Measurements from ENCODE around the gene ZNF14.
"Not testable (repeated sequence)": the region's sequence is repeated elsewhere in the genome, so short reads cannot be mapped to it uniquely, and the experiment has no call there.

The ZNF14 gene

GRCh38 chr19:19747357-19748220, 14.7 kb upstream of the ZNF14 start:
- no peak for DNase-seq (ENCODE audit: extremely low read depth in 1 of 2, low read depth in 1 of 2)

GRCh38 chr19:19746286-19747213, 13.6 kb upstream of the ZNF14 start:
- DNase-seq (ENCODE audit: extremely low read depth in 1 of 2, low read depth in 1 of 2) = no peak

GRCh38 chr19:19745496-19746285, 12.8 kb upstream of the ZNF14 start:
- DNase-seq (ENCODE audit: extremely low read depth in 1 of 2, low read depth in 1 of 2) = no peak

GRCh38 chr19:19744641-19745040, 11.7 kb upstream of the ZNF14 start:
- no peak for DNase-seq (ENCODE audit: extremely low read depth in 1 of 2, low read depth in 1 of 2)

- not testable (repeated sequence) for DNase-seq (ENCODE audit: extremely low read depth in 1 of 2, low read depth in 1 of 2)
Observed at GRCh38 chr19:19743921-19744320, 11.0 kb upstream of the ZNF14 start.

- DNase-seq (ENCODE audit: extremely low read depth in 1 of 2, low read depth in 1 of 2) = no peak
Observed at GRCh38 chr19:19743176-19743575, 10.3 kb upstream of the ZNF14 start.

GRCh38 chr19:19742773-19743172, 9.9 kb upstream of the ZNF14 start:
- DNase-seq (ENCODE audit: extremely low read depth in 1 of 2, low read depth in 1 of 2) = no peak

- no peak for DNase-seq (ENCODE audit: extremely low read depth in 1 of 2, low read depth in 1 of 2)
Observed at GRCh38 chr19:19741184-19741583, 8.3 kb upstream of the ZNF14 start.

GRCh38 chr19:19740755-19741154, 7.8 kb upstream of the ZNF14 start:
- DNase-seq (ENCODE audit: extremely low read depth in 1 of 2, low read depth in 1 of 2) = no peak

- no peak for DNase-seq (ENCODE audit: extremely low read depth in 1 of 2, low read depth in 1 of 2)
Observed at GRCh38 chr19:19738564-19738963, 5.7 kb upstream of the ZNF14 start.

GRCh38 chr19:19737559-19738332, 4.8 kb upstream of the ZNF14 start:
- no peak for DNase-seq (ENCODE audit: extremely low read depth in 1 of 2, low read depth in 1 of 2)

- DNase-seq (ENCODE audit: extremely low read depth in 1 of 2, low read depth in 1 of 2) = no peak
Observed at GRCh38 chr19:19721896-19722295, 11.0 kb downstream of the ZNF14 start.

- no peak for DNase-seq (ENCODE audit: extremely low read depth in 1 of 2, low read depth in 1 of 2)
Observed at GRCh38 chr19:19719798-19720197, 13.1 kb downstream of the ZNF14 start.

GRCh38 chr19:19711934-19712828, 20.7 kb downstream of the ZNF14 start:
- no peak for DNase-seq (ENCODE audit: extremely low read depth in 1 of 2, low read depth in 1 of 2)

GRCh38 chr19:19711306-19711933, 21.5 kb downstream of the ZNF14 start:
- no peak for DNase-seq (ENCODE audit: extremely low read depth in 1 of 2, low read depth in 1 of 2)

GRCh38 chr19:19710506-19710905, 22.4 kb downstream of the ZNF14 start:
- DNase-seq (ENCODE audit: extremely low read depth in 1 of 2, low read depth in 1 of 2) = no peak

GRCh38 chr19:19704836-19705235, 28.1 kb downstream of the ZNF14 start:
- DNase-seq (ENCODE audit: extremely low read depth in 1 of 2, low read depth in 1 of 2) = no peak

GRCh38 chr19:19700493-19700892, 32.4 kb downstream of the ZNF14 start:
- DNase-seq (ENCODE audit: extremely low read depth in 1 of 2, low read depth in 1 of 2) = not testable (repeated sequence)

- DNase-seq (ENCODE audit: extremely low read depth in 1 of 2, low read depth in 1 of 2) = no peak
Observed at GRCh38 chr19:19697589-19697988, 35.3 kb downstream of the ZNF14 start.

All from activated CD8-positive, alpha-beta memory T cell treated with anti-CD3 and anti-CD28 coated beads for 1 hour (primary cell).